H7 (cell line): ENCODE data around the gene PLEKHG3. TPM values are rescaled to one million over a fixed set of nuclear protein-coding genes. Genes with fewer than 3 reads are reported as not detected.

Source experiments
- DNase-seq: peaks from one replicate; pipeline ENCODE4 v3.0.0; 2012
- H3K27me3 ChIP-seq: 2 replicates; pipeline ENCODE4 v1.6.0; 2011; ENCODE audit warnings: mild to moderate bottlenecking, low read length; ENCODE audit not compliant: control insufficient read depth, insufficient read depth
- H3K36me3 ChIP-seq: replicated peaks from 2 replicates; pipeline ENCODE4 v1.5.1; 2011; ENCODE audit warnings: low read length; ENCODE audit not compliant: control insufficient read depth, insufficient read depth
- H3K4me3 ChIP-seq: 2 replicates; pipeline ENCODE4 v1.5.1; 2011; ENCODE audit warnings: low read depth, mild to moderate bottlenecking, control low read depth, low read length, moderate library complexity; ENCODE audit not compliant: insufficient read depth
- total RNA-seq: library from RNA; depleted of rRNA; stranded (reverse); fragments of >200 nt; shearing (Covaris generic); gene quantifications from 2 replicates; pipeline ENCODE4 v1.2.3, GENCODE V29; 2014

PLEKHG3 gene
- total RNA-seq, 1 experiment from 2014 or later, result 47.0 TPM

GRCh38 chr14:64771161-64771560, 66.9 kb downstream of the PLEKHG3 start:
- H3K4me3 ChIP-seq, result no peak overlapping the region
- H3K27me3 ChIP-seq, result no peaks in the 10 kb centered on the region; the same call in 1 of the 2 replicates
- no peak for DNase-seq
- no peaks in the 10 kb centered on the region for H3K36me3 ChIP-seq

GRCh38 chr14:64772397-64772950, 68.2 kb downstream of the PLEKHG3 start:
- Histone ChIP-seq H3K27me3 (no peaks in the 10 kb centered on the region), H3K4me3 (no peak overlapping the region), H3K36me3 (no peaks in the 10 kb centered on the region)
- peak; percentile 90 for DNase-seq

- Histone ChIP-seq H3K4me3 (no peak overlapping the region), H3K36me3 (no peaks in the 10 kb centered on the region), H3K27me3 (no peaks in the 10 kb centered on the region)
- DNase-seq, result no peak
These were observed 68.8 kb downstream of the PLEKHG3 start for GRCh38 chr14:64773046-64773445.

GRCh38 chr14:64773577-64773976, 69.4 kb downstream of the PLEKHG3 start:
- DNase-seq, result no peak
- H3K36me3 ChIP-seq, result no peaks in the 10 kb centered on the region
- no peak overlapping the region for H3K4me3 ChIP-seq

GRCh38 chr14:64774272-64774671, 70.0 kb downstream of the PLEKHG3 start:
- Histone ChIP-seq H3K4me3 (no peak overlapping the region), H3K36me3 (no peaks in the 10 kb centered on the region), H3K27me3 (no peaks in the 10 kb centered on the region)
- DNase-seq, result no peak

More at GRCh38 chr14:64773577-64773976, 69.4 kb downstream of the PLEKHG3 start:
- no peaks in the 10 kb centered on the region for H3K27me3 ChIP-seq

- no peak for DNase-seq
- Histone ChIP-seq H3K4me3 (no peak overlapping the region), H3K27me3 (no peaks in the 10 kb centered on the region)
These were observed 71.0 kb downstream of the PLEKHG3 start for GRCh38 chr14:64775081-64775777.

GRCh38 chr14:64777461-64777860, 73.2 kb downstream of the PLEKHG3 start:
- Histone ChIP-seq H3K27me3 (no peaks in the 10 kb centered on the region), H3K4me3 (no peak overlapping the region), H3K36me3 (no peaks in the 10 kb centered on the region)
- no peak for DNase-seq

More at GRCh38 chr14:64775081-64775777, 71.0 kb downstream of the PLEKHG3 start:
- no peaks in the 10 kb centered on the region for H3K36me3 ChIP-seq

GRCh38 chr14:64778104-64778754, 74.0 kb downstream of the PLEKHG3 start:
- Histone ChIP-seq H3K36me3 (no peaks in the 10 kb centered on the region), H3K27me3 (no peaks in the 10 kb centered on the region), H3K4me3 (no peak overlapping the region)
- DNase-seq, result no peak

GRCh38 chr14:64779472-64779871, 75.2 kb downstream of the PLEKHG3 start:
- Histone ChIP-seq H3K27me3 (no peaks in the 10 kb centered on the region), H3K4me3 (no peak overlapping the region), H3K36me3 (no peaks in the 10 kb centered on the region)
- no peak for DNase-seq

- Histone ChIP-seq H3K27me3 (no peaks in the 10 kb centered on the region), H3K4me3 (no peak overlapping the region), H3K36me3 (no peaks in the 10 kb centered on the region)
- no peak for DNase-seq
These were observed 78.0 kb downstream of the PLEKHG3 start for GRCh38 chr14:64782196-64782595.

- H3K36me3 ChIP-seq, result no peaks in the 10 kb centered on the region
- H3K27me3 ChIP-seq, result no peaks in the 10 kb centered on the region
- no peak for DNase-seq
- no peak overlapping the region for H3K4me3 ChIP-seq
These were observed 79.8 kb downstream of the PLEKHG3 start for GRCh38 chr14:64784006-64784405.

GRCh38 chr14:64786296-64787149, 82.3 kb downstream of the PLEKHG3 start:
- Histone ChIP-seq H3K4me3 (no peak overlapping the region), H3K27me3 (no peaks in the 10 kb centered on the region), H3K36me3 (no peaks in the 10 kb centered on the region)
- no peak for DNase-seq

GRCh38 chr14:64787619-64788018, 83.4 kb downstream of the PLEKHG3 start:
- no peak overlapping the region for H3K4me3 ChIP-seq
- H3K36me3 ChIP-seq, result no peaks in the 10 kb centered on the region
- H3K27me3 ChIP-seq, result no peaks in the 10 kb centered on the region
- DNase-seq, result no peak

GRCh38 chr14:64788706-64789105, 84.5 kb downstream of the PLEKHG3 start:
- DNase-seq, result no peak
- Histone ChIP-seq H3K4me3 (no peak overlapping the region), H3K36me3 (no peaks in the 10 kb centered on the region), H3K27me3 (no peaks in the 10 kb centered on the region)
